ENCODE measurements around the gene INSRR.

Gene INSRR

DNA sequence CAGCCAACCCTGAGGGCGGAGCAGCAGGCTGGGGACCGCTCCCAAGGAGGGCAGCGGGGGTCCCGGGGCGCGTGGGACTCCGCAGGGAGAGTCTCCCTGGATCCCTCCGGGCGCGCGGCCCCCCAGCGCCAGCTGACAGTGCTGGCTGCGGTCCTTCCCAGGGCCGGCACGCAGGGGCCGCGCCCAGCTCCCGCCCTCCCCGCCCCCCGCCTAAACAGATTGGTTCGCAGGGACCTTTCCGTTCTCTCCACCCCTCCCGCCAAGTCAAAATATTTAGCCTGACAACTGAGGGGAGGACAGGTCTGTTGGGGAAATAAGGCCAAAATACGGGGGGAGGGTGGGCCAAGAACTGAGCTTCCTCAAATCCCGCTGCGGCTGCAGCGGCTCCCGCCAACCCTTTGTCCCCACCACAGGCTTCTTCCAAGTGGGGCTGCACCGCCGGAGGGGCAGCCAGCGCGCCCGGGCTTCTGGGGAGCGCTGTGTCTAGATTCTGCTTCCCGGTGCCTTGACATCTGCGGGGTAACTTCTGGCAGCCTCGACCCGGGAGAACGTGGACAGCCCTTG, at the start of gene INSRR:
INSRR (minus strand) TSS at position 159 of the 564 bp plus-strand sequence. CDS start 496 bp downstream, outside the sequence.
- DNase-seq, result no peak
- in situ Hi-C loops (cut with HindIII; ENCODE audit: low pct_ligation_motif_present, low pct_unique_long_range_greater_than_20kb, low sequenced_read_pairs), result no loop called here

DNA sequence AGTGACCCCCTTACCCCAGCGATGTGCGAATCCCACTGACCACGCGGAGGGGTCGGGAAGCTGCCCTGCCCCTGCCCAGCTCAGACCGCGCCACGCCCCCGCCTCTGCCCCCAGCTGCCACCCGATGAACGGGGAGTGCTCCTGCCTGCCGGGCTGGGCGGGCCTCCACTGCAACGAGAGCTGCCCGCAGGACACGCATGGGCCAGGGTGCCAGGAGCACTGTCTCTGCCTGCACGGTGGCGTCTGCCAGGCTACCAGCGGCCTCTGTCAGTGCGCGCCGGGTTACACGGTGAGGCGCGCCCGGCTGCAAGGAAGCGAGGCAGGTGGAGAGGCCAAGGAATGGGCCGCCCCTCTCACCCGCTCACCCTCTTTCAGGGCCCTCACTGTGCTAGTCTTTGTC, 49.6 kb upstream of the INSRR start:
- in situ Hi-C loops (cut with HindIII; ENCODE audit: low pct_ligation_motif_present, low pct_unique_long_range_greater_than_20kb, low sequenced_read_pairs), result no loop called here

DNA sequence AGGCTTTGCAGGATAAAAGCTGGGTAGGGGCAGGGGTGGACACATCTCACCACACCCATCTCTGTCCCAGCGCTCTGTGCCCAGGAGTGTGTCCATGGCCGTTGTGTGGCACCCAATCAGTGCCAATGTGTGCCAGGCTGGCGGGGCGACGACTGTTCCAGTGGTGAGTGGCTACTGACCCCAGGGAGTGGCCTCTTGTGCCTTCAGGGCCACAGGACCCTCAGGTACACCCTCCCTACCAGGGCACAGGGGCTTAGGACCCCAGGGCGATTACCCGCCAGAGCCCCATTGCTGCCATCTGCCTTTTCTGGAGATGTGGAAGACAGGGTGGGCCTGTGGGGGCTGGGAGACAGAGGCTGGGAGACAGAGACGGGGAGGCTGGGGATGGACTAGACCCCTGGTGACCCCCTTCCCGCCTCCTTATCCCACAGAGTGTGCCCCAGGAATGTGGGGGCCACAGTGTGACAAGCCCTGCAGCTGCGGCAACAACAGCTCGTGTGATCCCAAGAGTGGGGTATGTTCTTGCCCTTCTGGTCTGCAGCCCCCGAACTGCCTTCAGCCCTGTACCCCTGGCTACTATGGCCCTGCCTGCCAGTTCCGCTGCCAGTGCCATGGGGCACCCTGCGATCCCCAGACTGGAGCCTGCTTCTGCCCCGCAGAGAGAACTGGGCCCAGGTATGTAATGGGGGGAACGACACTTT, 47.4 kb upstream of the INSRR start:
- DNase-seq, result no peak
- in situ Hi-C loops (cut with HindIII; ENCODE audit: low pct_ligation_motif_present, low pct_unique_long_range_greater_than_20kb, low sequenced_read_pairs), result no loop called here

More for the DNA sequence above, 49.6 kb upstream of the INSRR start:
- no peak for DNase-seq

DNA sequence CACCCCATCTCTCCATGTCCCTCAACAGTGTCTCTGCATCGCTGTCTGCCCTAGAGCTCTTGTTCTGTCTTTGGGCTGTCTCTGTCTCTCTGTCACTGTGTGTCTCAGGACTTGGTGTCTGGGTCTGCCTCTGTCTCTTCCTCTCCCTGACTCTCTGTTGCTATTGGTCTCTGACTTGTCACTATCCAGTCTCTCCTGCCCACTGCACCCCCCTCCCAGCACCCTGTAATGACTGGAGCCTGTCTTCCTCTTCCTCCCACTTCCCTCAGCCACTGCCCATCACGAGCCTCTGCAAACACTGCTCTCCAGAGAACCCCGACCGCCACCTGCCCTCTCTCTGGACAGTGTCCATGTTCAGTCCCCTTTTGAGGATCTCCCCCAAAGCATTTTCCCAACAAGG, 46.7 kb upstream of the INSRR start:
- in situ Hi-C loops (cut with HindIII; ENCODE audit: low pct_ligation_motif_present, low pct_unique_long_range_greater_than_20kb, low sequenced_read_pairs), result no loop called here
- DNase-seq, result no peak

DNA sequence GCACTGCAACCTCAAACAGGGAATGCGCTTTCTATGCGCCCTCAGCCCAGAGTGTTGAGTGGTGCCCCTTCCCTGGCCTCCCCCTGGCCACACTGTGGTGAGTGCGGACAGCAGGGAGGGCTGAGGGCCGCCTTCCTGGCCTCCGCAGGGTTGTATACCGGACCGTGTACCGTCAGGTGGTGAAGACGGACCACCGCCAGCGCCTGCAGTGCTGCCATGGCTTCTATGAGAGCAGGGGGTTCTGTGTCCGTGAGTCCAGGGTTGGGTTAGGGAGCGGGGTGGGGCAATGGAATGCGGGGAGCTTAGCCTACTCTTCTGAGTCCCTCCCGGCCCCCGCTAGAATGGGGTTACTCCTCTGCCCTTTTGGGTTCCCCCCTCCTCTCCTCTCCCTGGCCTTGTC, 46.3 kb upstream of the INSRR start:
- in situ Hi-C loops (cut with HindIII; ENCODE audit: low pct_ligation_motif_present, low pct_unique_long_range_greater_than_20kb, low sequenced_read_pairs), result no loop called here
- no peak for DNase-seq

DNA sequence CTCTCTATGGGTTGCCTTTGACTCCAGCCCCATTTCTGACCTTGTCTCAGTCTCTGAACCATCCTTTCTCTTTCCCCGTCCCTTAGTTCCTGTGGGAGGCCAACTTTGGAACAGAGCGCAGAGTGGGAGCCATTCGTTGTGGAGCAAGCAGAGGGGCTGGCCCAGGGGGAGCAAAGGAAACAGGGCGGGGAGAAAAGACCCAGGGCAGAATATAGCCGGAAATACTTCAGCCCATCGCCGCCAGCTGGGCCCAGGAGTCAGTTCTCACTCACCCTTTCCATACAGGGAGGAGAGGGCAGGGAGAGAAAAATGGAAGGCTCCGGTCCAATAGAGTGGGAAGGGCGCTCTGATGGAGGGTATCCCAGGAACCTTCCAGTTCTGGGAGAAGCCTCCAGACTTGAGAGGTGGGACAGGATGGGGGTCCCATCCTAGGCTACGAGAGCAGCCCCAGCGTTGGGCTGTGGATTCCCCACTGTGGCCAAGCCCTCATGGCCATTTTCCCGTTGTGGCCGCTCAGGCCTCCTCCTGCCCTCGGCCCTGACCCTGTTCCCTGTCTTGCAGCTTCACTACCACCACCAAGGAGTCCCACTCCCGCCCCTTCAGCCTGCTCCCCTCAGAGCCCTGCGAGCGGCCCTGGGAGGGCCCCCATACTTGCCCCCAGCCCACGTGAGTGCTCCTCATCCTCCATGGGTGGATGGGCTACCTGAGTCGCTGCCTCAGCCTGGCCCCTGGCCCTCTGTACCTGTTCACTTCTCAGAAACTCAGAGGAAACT, 45.5 kb upstream of the INSRR start:
- no peak for DNase-seq
- in situ Hi-C loops (cut with HindIII; ENCODE audit: low pct_ligation_motif_present, low pct_unique_long_range_greater_than_20kb, low sequenced_read_pairs), result no loop called here

DNA sequence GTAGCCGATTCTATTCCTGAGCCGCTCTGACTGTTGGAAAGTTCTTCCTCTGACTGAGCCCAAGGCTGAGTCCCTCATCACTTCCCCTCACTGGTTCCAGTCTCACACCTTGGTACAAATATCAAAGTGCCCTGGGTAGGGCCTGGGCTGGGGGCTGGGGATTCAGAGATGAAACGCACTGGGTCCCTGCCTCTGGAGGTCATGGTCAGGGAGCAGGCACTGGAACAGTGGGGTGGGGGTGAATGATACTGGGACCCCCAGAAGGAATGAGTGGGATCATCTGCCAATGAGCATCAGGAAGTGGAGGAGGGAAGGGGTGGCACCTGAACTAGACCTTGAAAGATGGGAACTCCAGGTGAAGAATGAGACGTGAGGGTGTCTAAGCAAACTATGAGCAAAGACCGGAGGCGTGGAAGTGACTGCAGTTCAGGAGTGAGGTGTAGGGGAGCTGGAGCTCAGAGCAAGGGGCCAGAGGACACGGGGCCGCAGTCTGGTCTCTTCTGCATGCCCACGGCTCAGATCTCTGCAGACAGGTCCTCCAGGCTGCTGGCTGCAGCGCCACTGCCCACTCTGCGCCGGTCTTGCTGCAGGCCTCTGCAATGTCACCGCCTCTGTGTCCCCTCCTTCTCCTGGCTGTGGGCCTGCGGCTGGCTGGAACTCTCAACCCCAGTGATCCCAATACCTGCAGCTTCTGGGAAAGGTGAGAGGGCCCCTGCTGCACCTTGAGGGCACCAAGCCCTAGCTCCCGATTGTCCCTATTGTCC, 44.6 kb upstream of the INSRR start:
- in situ Hi-C loops (cut with HindIII; ENCODE audit: low pct_ligation_motif_present, low pct_unique_long_range_greater_than_20kb, low sequenced_read_pairs), result no loop called here
- DNase-seq, result no peak

DNA sequence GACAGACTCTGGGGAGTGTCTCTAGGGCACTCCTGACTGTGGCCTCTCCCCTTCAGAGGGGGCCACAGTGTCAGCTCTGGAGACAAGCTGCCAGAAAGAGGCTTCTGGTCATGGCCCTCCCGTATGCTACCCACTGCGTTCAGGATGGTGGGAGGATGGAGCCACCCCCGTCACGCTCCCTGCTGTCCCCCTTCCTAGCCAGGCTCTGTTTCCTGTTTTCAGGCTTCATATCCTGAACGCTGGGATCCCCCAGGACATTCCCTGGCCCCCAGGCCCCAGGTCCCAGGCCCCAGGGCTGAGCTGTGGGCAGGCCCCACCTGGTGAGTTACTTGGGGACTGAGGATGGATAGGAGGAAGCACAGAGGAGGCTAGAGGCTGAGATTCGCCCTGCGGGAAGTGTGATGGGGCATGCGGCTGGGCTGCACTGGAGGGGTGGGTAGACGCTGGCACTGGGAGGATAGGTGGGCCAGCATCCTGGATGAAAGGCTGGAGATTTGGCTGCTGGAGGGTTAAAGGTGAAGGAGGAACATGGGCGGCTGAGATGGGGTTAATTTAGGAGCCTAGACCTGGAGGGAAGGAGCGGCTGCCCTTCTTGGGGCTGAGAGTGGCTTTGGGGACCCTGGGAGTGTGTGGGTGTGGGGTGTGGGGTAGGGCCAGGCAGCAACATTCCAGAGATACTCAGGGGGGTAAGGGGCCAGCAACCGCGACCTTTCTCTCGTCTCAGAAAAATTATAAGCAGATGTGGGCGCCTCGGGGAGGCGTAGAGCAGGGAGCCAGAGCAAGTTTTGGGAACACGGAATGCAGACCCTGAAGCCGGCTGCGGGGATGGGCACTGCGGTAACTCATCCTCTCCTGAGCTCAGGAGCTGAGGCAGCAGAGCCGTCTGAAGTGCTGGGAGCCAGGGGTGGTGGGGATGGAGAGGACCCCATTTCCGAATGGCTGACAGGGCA, 43.3 kb upstream of the INSRR start:
- in situ Hi-C loops (cut with HindIII; ENCODE audit: low pct_ligation_motif_present, low pct_unique_long_range_greater_than_20kb, low sequenced_read_pairs), result no loop called here
- no peak for DNase-seq

DNA sequence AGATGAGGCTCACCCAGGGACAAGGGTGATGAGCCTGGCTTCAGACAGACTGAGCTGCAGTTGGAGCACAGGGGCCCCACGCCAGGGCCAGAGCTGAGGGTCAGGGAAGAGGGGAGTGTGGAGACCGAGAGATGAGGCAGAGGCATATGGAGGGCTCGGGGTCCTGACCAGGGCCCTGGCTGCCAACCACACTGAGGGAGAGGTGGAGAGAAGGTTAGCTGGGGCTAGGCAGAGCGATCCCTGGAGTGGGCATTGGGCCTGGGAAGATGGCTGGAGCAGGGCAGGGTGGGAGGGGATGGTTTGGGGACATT, 42.6 kb upstream of the INSRR start:
- no peak for DNase-seq
- in situ Hi-C loops (cut with HindIII; ENCODE audit: low pct_ligation_motif_present, low pct_unique_long_range_greater_than_20kb, low sequenced_read_pairs), result no loop called here

DNA sequence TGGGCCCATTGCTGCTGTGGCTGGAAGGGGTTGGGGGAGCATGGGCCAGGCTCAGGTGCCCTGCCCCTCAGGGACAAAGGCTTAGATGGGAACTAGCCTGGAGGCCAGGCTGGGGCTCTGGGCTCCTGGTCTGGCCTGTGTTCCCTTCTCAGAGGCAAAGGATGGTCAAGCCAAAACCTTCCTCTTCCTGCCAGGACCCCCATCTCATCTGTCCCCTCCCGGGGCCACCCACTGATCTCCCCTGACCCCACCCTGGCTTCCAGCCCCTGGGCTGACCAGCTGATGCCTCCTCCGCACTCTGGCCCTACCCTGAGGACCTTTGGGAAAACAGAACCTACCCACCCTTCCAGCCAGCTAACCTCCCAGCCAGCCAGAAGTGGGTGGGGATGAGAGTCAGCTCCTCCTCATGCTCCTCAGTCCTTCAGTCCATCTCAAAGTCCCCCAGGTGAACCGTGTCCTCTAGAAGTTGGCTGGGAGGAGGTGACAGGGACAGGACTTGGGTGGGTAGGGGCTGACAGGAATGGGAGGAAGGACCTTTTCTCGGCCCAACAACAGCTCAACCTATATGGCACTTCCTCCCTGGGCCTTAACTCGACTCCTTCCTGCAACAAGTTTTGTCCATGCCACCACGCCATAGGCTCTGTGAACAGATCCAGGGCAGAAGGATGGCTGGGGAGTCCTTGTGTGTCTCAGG, 42.1 kb upstream of the INSRR start:
- no peak for DNase-seq
- in situ Hi-C loops (cut with HindIII; ENCODE audit: low pct_ligation_motif_present, low pct_unique_long_range_greater_than_20kb, low sequenced_read_pairs), result no loop called here

DNA sequence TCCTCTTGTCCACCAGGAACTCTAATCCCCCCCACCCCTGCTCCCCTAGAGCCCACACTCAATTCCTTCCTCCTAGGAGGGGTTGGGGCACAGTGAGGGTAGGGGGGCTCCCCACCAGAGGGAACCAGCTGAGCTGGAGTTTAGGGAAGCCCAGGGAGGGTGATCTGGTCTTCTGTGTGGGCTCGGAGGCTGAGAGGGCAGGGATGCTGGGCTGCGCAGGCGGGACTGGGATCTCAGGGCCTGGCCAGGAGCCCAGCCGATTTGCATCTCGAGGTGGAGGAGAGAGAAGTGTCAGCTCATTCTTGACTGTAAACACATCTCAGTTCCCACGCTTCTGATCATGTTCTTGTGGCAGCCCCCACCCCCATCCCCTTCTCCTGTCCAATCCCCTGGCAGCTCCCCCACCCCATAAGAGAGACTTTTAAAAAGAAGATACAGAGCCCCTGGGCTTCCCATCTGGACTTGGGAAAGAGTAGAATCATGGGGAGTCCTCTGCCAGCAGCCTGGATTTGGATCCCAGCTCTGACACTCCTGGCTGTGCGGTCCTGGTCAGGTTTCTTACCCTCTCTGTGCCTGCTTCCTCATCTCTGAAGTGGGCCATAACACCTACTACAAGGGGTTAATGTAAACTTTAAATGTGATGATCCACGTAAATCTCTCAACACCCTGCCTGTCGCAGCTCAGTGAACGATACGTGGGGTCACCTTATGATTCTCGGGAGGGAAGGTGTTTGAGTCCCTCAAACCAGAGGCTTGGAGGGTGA, 41.2 kb upstream of the INSRR start:
- in situ Hi-C loops (cut with HindIII; ENCODE audit: low pct_ligation_motif_present, low pct_unique_long_range_greater_than_20kb, low sequenced_read_pairs), result no loop called here
- no peak for DNase-seq

DNA sequence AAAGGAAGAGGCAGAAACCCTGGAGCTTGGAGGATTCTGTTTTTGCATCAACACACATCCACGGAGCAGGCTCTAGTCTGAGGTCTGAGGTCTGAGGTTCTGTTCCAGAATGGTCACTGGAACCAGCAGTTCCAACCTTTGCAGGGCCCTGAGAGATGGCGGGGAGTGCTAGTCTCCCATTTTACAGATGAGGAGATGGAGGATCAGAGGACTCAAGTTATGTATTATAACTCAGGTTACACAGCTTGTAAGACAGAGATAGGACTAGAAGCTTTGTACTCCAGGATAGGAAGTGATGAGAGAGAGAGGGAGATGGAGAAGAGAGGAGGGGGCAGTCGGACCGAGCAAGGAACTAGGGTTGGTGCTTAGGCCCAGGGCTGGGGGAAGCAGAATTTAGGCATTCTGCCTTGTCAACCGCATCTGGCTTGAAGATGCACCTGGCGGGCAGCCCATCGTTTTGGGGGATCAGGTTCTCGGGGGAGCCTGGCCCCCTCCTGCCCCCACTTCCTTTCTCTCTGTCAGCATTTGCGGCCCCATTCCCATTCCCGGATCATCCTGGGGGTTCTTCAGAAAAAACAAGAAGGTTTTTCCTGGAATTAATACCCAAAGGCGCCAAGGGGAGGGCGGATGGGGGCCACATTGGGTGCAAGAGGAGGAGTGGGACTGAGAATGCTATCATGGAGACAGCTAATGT, 40.2 kb upstream of the INSRR start:
- in situ Hi-C loops (cut with HindIII; ENCODE audit: low pct_ligation_motif_present, low pct_unique_long_range_greater_than_20kb, low sequenced_read_pairs), result no loop called here
- no peak for DNase-seq

DNA sequence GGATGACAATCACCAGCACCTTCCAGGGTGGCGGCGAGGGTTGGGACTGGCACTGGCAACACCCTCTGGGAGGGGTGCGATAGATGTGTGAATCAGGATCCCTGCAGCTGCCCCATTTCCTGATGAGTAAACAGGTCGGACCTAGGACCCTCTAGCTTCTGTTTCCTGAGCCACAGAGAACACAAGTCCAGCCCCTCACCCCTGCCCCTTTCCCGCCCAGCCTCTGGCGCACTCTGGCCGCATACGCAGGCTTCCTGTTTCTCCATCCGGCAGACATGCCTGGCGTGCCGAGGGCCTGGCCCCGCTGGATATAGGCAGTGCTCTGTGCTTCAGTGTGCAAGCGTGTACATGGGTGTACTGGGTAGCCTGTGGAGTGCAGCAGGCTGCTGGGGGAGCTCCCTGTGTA, 39.2 kb upstream of the INSRR start:
- peak; percentile 81 for DNase-seq
- in situ Hi-C loops (cut with HindIII; ENCODE audit: low pct_ligation_motif_present, low pct_unique_long_range_greater_than_20kb, low sequenced_read_pairs), result no loop called here

DNA sequence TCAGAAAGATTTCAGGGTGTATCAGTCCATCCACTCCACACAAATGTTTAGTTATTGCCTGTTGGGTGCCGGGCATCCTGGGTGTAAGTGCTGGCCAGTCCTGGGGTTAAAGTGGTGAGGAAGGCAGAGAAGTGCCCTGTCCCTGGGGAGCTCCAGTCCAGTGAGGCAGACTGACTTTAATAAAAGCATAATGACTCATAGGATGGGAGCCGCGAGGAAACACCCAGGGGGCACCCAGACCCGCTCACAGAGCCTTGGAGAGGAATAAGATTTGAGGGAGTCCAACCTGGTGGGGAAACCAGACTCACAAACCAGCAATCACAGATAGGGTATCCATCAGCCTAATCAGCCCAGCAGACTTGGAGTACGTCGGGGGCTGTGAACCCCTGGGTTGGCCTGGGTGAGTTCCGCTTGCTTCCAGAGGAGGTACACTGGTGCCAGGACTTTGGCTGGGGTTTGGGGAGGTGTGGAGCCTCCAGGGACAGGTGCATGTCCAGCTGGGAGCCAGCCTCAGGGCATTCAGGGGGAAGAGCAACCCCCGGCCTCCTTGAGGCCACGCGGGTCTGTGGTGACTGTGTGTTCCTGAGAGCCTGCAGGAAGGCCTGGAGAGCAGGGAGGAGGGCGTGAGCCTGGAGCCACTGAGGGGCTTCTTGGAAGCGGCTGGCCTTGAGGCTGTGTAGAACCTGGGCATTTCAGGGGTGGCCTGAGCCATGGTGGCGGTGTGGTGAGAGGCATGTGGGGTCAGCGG, 38.3 kb upstream of the INSRR start:
- peak; percentile 91 for DNase-seq
- in situ Hi-C loops (cut with HindIII; ENCODE audit: low pct_ligation_motif_present, low pct_unique_long_range_greater_than_20kb, low sequenced_read_pairs), result no loop called here

DNA sequence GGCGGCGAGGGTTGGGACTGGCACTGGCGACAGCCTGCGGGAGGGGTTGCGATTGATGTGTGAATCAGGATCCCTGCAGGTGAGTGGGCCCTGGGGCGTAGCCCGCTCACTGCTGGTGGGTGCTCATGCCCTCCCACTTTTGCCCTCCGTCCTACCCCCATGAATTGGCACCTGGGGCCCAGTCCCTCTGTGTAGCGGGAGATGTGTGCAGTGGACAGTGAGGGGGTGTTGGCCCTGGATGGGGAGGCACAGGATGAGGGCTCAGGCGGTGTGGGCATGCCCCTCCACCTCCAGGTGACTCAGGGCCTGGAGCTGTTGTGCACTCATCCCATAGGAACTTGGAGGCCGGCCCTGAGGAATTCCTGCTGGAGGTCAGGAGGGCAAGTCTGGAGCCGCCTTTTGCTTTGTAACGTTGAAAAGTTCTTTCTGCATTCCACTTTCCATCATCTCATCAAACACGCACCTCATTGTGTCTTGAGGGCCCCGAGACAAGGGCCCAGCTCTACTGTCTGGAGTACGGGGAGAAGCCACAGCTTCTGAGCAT, 37.6 kb upstream of the INSRR start:
- in situ Hi-C loops (cut with HindIII; ENCODE audit: low pct_ligation_motif_present, low pct_unique_long_range_greater_than_20kb, low sequenced_read_pairs), result no loop called here

DNA sequence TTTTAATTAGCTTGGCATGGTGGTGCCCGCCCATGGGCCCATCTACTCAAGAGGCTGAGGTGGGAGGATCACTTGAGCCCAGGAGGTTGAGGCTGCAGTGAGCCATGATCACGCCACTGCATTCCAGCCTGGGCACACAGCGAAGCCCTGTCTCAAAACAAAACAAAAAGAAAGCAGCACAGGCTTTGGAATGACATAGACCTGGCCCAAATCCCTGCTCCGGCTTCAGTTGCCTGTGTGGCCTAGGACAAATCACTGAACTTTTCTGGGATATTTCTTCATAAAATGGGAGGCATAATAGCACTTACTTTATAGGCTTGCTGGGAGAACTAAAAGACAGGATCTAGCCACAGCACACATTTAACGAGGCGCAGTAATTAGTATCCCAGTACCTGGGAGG, 37.0 kb upstream of the INSRR start:
- in situ Hi-C loops (cut with HindIII; ENCODE audit: low pct_ligation_motif_present, low pct_unique_long_range_greater_than_20kb, low sequenced_read_pairs), result no loop called here
- DNase-seq, result no peak

More for the DNA sequence above, 37.6 kb upstream of the INSRR start:
- DNase-seq, result peak; percentile 98
